GM21447 (cell line): ENCODE results near the gene NUP205.
"Not testable (repeated sequence)": the region's sequence is repeated elsewhere in the genome, so short reads cannot be mapped to it uniquely, and the experiment has no call there.

ENCODE experiments used
- ATAC-seq: cut with Tn5 transposase; IDR thresholded peaks from one replicate; pipeline ENCODE4 v1.9.1; 2021; ENCODE audit not compliant: unreplicated experiment

Gene NUP205

GRCh38 chr7:135620447-135620846, 62.7 kb downstream of the NUP205 start:
- no peak for ATAC-seq

GRCh38 chr7:135620980-135621850, 63.5 kb downstream of the NUP205 start:
- no peak for ATAC-seq

GRCh38 chr7:135634191-135634878, 76.6 kb downstream of the NUP205 start:
- no peak for ATAC-seq

GRCh38 chr7:135639690-135640089, 82.0 kb downstream of the NUP205 start:
- ATAC-seq: not testable (repeated sequence)

GRCh38 chr7:135644154-135644553, 86.4 kb downstream of the NUP205 start:
- ATAC-seq: no peak

GRCh38 chr7:135644729-135645128, 87.0 kb downstream of the NUP205 start:
- ATAC-seq: no peak

GRCh38 chr7:135645296-135645904, 87.7 kb downstream of the NUP205 start:
- ATAC-seq: no peak

GRCh38 chr7:135647755-135648154, 90.0 kb downstream of the NUP205 start:
- ATAC-seq: no peak

- ATAC-seq: no peak
These were observed 90.5 kb downstream of the NUP205 start for GRCh38 chr7:135648235-135648634.

- ATAC-seq: no peak
These were observed 93.3 kb downstream of the NUP205 start for GRCh38 chr7:135650831-135651573.

- no peak for ATAC-seq
These were observed 95.8 kb downstream of the NUP205 start for GRCh38 chr7:135653340-135654080.

GRCh38 chr7:135658564-135658963, 100.8 kb downstream of the NUP205 start:
- ATAC-seq: no peak

GRCh38 chr7:135659159-135659846, 101.6 kb downstream of the NUP205 start:
- ATAC-seq: no peak

- peak; percentile 5 for ATAC-seq
These were observed 103.8 kb downstream of the NUP205 start for GRCh38 chr7:135661311-135662122.

- ATAC-seq: no peak
These were observed 104.3 kb downstream of the NUP205 start for GRCh38 chr7:135662123-135662372.

- peak; percentile 90 for ATAC-seq
These were observed 104.8 kb downstream of the NUP205 start, which contains the start of gene STMP1 for GRCh38 chr7:135662373-135663114. TSS of gene STMP1 (plus strand) at chr7:135662514.

- no peak for ATAC-seq
These were observed 106.4 kb downstream of the NUP205 start for GRCh38 chr7:135664046-135664589.

GRCh38 chr7:135665042-135665441, 107.3 kb downstream of the NUP205 start:
- ATAC-seq: no peak
